ENCODE results near the gene XRCC4.

DNA sequence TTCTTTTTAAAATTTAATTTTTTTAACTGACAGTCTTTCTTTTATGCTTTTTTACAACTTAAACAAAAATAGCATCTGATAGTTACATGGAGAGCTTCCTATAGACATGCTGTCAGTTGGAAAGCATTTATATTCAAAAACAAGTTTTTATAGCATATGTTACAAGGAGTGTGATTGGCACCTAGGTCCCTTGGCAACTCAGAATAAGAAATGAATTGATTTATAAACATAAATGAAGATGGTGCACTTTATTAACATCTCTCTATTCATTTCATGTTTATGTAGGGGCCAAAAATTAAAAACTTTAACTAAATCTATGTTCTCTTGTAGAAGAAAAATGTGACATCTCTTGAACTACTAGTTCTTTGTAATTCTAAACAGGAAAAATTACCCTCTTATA is 153.2 kb downstream of the XRCC4 start:
- TF ChIP-seq CTCF (CRISPR knock-in tag; IDR thresholded peaks at IDR 0.05) (no peak), REST (IDR thresholded peaks at IDR 0.05; ENCODE audit: borderline replicate concordance in 1 of 2, low read depth in 1 of 2, low read length in 2 of 2) (no peak), TCF12 (IDR thresholded peaks at IDR 0.05) (no peak), TCF12 (CRISPR knock-in tag; IDR thresholded peaks at IDR 0.05) (no peak), HMGXB4 (CRISPR knock-in tag; IDR thresholded peaks at IDR 0.05; ENCODE audit: borderline replicate concordance in 1 of 2, low read depth in 1 of 2) (no peak), FOXA1 (IDR thresholded peaks at IDR 0.05) (no peak), FOXA1 (CRISPR knock-in tag; IDR thresholded peaks at IDR 0.05) (no peak), EZH2 (conservative IDR thresholded peaks at IDR 0.05; ENCODE audit: low read depth, low read length) (no peak), PHF5A (CRISPR knock-in tag; IDR thresholded peaks at IDR 0.05; ENCODE audit: low read depth, unreplicated experiment) (no peak), CBFB (CRISPR knock-in tag; IDR thresholded peaks at IDR 0.05) (no peak), FOXK2 (IDR thresholded peaks at IDR 0.05) (no peak)
- TF ChIP-seq, protein P1, sequence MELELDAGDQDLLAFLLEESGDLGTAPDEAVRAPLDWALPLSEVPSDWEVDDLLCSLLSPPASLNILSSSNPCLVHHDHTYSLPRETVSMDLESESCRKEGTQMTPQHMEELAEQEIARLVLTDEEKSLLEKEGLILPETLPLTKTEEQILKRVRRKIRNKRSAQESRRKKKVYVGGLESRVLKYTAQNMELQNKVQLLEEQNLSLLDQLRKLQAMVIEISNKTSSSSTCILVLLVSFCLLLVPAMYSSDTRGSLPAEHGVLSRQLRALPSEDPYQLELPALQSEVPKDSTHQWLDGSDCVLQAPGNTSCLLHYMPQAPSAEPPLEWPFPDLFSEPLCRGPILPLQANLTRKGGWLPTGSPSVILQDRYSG (CRISPR knock-in tag; IDR thresholded peaks at IDR 0.05), result no peak
- TF ChIP-seq, protein P2, sequence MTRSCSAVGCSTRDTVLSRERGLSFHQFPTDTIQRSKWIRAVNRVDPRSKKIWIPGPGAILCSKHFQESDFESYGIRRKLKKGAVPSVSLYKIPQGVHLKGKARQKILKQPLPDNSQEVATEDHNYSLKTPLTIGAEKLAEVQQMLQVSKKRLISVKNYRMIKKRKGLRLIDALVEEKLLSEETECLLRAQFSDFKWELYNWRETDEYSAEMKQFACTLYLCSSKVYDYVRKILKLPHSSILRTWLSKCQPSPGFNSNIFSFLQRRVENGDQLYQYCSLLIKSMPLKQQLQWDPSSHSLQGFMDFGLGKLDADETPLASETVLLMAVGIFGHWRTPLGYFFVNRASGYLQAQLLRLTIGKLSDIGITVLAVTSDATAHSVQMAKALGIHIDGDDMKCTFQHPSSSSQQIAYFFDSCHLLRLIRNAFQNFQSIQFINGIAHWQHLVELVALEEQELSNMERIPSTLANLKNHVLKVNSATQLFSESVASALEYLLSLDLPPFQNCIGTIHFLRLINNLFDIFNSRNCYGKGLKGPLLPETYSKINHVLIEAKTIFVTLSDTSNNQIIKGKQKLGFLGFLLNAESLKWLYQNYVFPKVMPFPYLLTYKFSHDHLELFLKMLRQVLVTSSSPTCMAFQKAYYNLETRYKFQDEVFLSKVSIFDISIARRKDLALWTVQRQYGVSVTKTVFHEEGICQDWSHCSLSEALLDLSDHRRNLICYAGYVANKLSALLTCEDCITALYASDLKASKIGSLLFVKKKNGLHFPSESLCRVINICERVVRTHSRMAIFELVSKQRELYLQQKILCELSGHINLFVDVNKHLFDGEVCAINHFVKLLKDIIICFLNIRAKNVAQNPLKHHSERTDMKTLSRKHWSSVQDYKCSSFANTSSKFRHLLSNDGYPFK (CRISPR knock-in tag; IDR thresholded peaks at IDR 0.05; ENCODE audit: borderline replicate concordance), result no peak
